OCI-LY7 (cell line): Measurements from ENCODE around the gene PTPRE. TPM values are rescaled to one million over a fixed set of nuclear protein-coding genes. Genes with fewer than 3 reads are reported as not detected.

Experiments used
- BruUV-seq: library from RNA; stranded (reverse); fragments of 400-500 nt; replicated peaks from 2 replicates; lab custom pipeline; 2021; lab: Mats Ljungman, UMichigan
- CTCF ChIA-PET: fragments of 300-600 bp; sonication (Branson Sonifier 250); formaldehyde crosslinking; loops from one replicate; lab custom pipeline; 2022; ENCODE audit warnings: antibody characterized with exemption; ENCODE audit not compliant: unreplicated experiment; lab: Charles Lee
- POLR2A ChIA-PET: fragments of 300-600 bp; sonication (Branson Sonifier 250); formaldehyde crosslinking; loops from one replicate; lab custom pipeline; 2022; ENCODE audit warnings: antibody characterized with exemption; lab: Charles Lee
- DNase-seq: peaks from one replicate; pipeline ENCODE4 v3.0.0-alpha.2; 2015; ENCODE audit warnings: low spot score
- H2AFZ ChIP-seq: fragments of 200-600 bp; sonication (generic), shearing (Covaris generic); 2 replicates; pipeline ENCODE4 v1.6.1; 2014; ENCODE audit warnings: mild to moderate bottlenecking, antibody characterized with exemption, low read length, moderate library complexity
- H3K27ac ChIP-seq: fragments of 200-600 bp; sonication (generic); 2 replicates; pipeline ENCODE4 v1.5.1; 2014; ENCODE audit warnings: mixed run types, low read depth, mild to moderate bottlenecking, moderate library complexity, low read length, inconsistent platforms; ENCODE audit not compliant: poor library complexity, severe bottlenecking
- H3K36me3 ChIP-seq: fragments of 200-600 bp; sonication (generic); 2 replicates; pipeline ENCODE4 v1.6.1; 2014; ENCODE audit warnings: mild to moderate bottlenecking, antibody characterized with exemption, low read length, moderate library complexity, mixed read lengths; ENCODE audit not compliant: insufficient read depth
- H3K4me1 ChIP-seq: fragments of 200-600 bp; sonication (generic); 2 replicates; pipeline ENCODE4 v1.5.1; 2014; ENCODE audit warnings: mild to moderate bottlenecking, low read length; ENCODE audit not compliant: insufficient read depth, poor library complexity, severe bottlenecking
- H3K4me2 ChIP-seq: fragments of 200-600 bp; sonication (generic); 2 replicates; pipeline ENCODE4 v1.6.1; 2014; ENCODE audit warnings: mild to moderate bottlenecking, low read length
- H3K4me3 ChIP-seq: fragments of 200-600 bp; sonication (generic); 2 replicates; pipeline ENCODE4 v1.5.1; 2014; ENCODE audit warnings: mild to moderate bottlenecking, low read depth, low read length; ENCODE audit not compliant: poor library complexity, severe bottlenecking
- H3K79me2 ChIP-seq: fragments of 200-600 bp; sonication (generic); 2 replicates; pipeline ENCODE4 v1.6.1; 2016; ENCODE audit warnings: low read depth, mild to moderate bottlenecking, low read length, moderate library complexity, mixed read lengths; ENCODE audit not compliant: insufficient read depth
- H3K9me2 ChIP-seq: fragments of 200-600 bp; sonication (generic); 2 replicates; pipeline ENCODE4 v1.6.1; 2016; ENCODE audit warnings: mild to moderate bottlenecking, low read length, mixed read lengths; ENCODE audit not compliant: insufficient read depth
- H3K9me3 ChIP-seq: fragments of 200-600 bp; sonication (generic); 2 replicates; pipeline ENCODE4 v1.6.1; 2014; ENCODE audit warnings: mild to moderate bottlenecking, mixed run types, low read length, mixed read lengths
- H4K20me1 ChIP-seq: fragments of 200-600 bp; sonication (generic); 2 replicates; pipeline ENCODE4 v1.6.1; 2014; ENCODE audit warnings: mild to moderate bottlenecking, antibody characterized with exemption, low read length, moderate library complexity, mixed read lengths; ENCODE audit not compliant: insufficient read depth
- EZH2phosphoT487 ChIP-seq: fragments of 200-600 bp; sonication (generic); IDR thresholded peaks from 2 replicates; pipeline ENCODE4 v1.6.1; 2018; ENCODE audit warnings: low read depth, borderline replicate concordance, mild to moderate bottlenecking, mixed run types, antibody characterized with exemption, low read length, moderate library complexity, mixed read lengths
- intact Hi-C: fragments of 100-400 bp; cut with micrococcal nuclease; formaldehyde crosslinking; loops from one replicate; pipeline ENCODE4 v1.10.0; 2022; ENCODE audit not compliant: unreplicated experiment
- total RNA-seq, 2 experiments: library from RNA; depleted of rRNA in 1 of 2; stranded (reverse); fragments of >200 nt in 1 of 2; shearing (Covaris generic) in 1 of 2; gene quantifications; 2 replicates each; pipeline ENCODE4 v1.2.3, GENCODE V29; 2014 to 2022
- TF ChIP-seq, protein P1 (sequence below): fragments of 200-600 bp; sonication (generic); conservative IDR thresholded peaks from 2 replicates; pipeline ENCODE4 v1.5.1; 2014; ENCODE audit warnings: mild to moderate bottlenecking, antibody characterized with exemption, low read length, moderate library complexity, mixed read lengths

Gene PTPRE
- total RNA-seq, 2 experiments from 2014 or later = 6.8 to 8.3 TPM

DNA sequence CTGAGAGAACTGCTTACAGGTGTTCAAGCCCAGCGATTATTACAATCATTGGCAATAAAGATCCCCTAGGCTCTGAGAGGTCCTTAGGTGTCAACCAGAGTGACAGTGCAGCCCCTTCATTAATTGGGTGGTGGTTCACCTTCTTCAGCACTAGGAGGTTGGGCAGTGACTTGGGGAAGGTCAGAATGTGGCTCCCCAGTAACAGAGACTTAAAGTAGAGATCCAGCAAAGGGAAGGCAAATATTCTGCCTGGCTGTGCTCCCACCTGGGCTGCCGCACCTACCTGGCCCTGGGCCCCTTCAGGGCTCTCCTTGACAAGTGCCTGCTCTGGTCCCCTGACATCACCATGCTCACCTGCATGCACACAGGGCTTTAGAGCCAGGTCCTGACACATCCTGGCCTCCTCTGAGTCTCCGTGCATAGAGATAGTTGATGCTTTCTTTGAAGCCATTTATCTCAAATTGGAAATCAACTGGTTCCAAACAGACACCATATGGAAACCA, 16.0 kb upstream of the PTPRE start:
- H4K20me1 ChIP-seq = no peaks in the 10 kb centered on the region
- TF ChIP-seq EZH2phosphoT487 = no peak
- TF ChIP-seq, protein P1, sequence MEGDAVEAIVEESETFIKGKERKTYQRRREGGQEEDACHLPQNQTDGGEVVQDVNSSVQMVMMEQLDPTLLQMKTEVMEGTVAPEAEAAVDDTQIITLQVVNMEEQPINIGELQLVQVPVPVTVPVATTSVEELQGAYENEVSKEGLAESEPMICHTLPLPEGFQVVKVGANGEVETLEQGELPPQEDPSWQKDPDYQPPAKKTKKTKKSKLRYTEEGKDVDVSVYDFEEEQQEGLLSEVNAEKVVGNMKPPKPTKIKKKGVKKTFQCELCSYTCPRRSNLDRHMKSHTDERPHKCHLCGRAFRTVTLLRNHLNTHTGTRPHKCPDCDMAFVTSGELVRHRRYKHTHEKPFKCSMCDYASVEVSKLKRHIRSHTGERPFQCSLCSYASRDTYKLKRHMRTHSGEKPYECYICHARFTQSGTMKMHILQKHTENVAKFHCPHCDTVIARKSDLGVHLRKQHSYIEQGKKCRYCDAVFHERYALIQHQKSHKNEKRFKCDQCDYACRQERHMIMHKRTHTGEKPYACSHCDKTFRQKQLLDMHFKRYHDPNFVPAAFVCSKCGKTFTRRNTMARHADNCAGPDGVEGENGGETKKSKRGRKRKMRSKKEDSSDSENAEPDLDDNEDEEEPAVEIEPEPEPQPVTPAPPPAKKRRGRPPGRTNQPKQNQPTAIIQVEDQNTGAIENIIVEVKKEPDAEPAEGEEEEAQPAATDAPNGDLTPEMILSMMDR = no peak
- ChIA-PET POLR2A (no interaction called here), CTCF (no interaction called here)
- H3K36me3 ChIP-seq = no peaks in the 10 kb centered on the region
- no peak overlapping the region for H3K4me3 ChIP-seq
- DNase-seq = no peak
- H3K27ac ChIP-seq = no peak overlapping the region
- BruUV-seq = no TSS peak
- no peak overlapping the region for H3K4me2 ChIP-seq
- H2AFZ ChIP-seq = no peak overlapping the region
- intact Hi-C loops = no loop called here
- H3K4me1 ChIP-seq = no peaks in the 10 kb centered on the region
- H3K9me3 ChIP-seq = no peaks in the 10 kb centered on the region
- no peaks in the 10 kb centered on the region for H3K9me2 ChIP-seq
- H3K79me2 ChIP-seq = no peaks in the 10 kb centered on the region

DNA sequence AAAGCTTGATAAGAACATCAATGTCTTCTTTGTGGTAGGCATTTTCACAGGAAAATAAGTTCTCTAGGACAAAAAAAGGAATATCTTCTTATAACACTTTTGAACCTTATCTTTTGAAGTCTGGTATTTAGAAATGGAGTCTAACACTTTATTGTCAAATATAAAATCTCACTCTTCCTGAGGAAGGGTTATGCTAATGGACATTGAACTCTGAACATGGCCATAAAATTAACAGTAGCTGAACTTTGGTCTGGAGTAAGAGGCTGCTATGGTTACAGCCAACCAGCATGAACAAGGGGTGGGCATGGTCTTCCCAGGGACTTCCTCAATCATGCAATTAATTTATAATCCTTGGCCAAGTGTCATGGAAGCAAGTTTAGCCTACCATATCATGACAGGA, 14.2 kb upstream of the PTPRE start, which contains the start of gene CLRN3:
TSS of gene CLRN3 (minus strand) at position 199 of the 400 bp plus-strand sequence. CDS start at position 42, 157 bp downstream.
- Histone ChIP-seq H3K27ac (no peak within 1 kb of the TSS), H4K20me1 (no peaks in the 10 kb centered on the region), H3K4me3 (no peak within 1 kb of the TSS), H3K4me1 (no peaks in the 10 kb centered on the region), H2AFZ (no peak within 1 kb of the TSS), H3K9me2 (no peaks in the 10 kb centered on the region), H3K4me2 (no peak within 1 kb of the TSS), H3K79me2 (no peaks in the 10 kb centered on the region), H3K9me3 (peaks cover 6% of the 10 kb centered on the region; the same call in 1 of the 2 replicates), H3K36me3 (no peaks in the 10 kb centered on the region)
- TF ChIP-seq EZH2phosphoT487 = no peak
- TF ChIP-seq, protein P1 = no peak
- intact Hi-C loops = no loop called here
- POLR2A ChIA-PET = no interaction called here
- CTCF ChIA-PET = no interaction called here
- BruUV-seq = no TSS peak
- DNase-seq = no peak

- H3K4me3 ChIP-seq = no peak overlapping the region
- no peaks in the 10 kb centered on the region for H3K79me2 ChIP-seq
- H4K20me1 ChIP-seq = no peaks in the 10 kb centered on the region
- H3K4me1 ChIP-seq = no peaks in the 10 kb centered on the region
- CTCF ChIA-PET = no interaction called here
- no peak overlapping the region for H3K4me2 ChIP-seq
- H3K36me3 ChIP-seq = no peaks in the 10 kb centered on the region
- H3K27ac ChIP-seq = no peak overlapping the region
- no peak for TF ChIP-seq EZH2phosphoT487
- TF ChIP-seq, protein P1 = no peak
- H2AFZ ChIP-seq = no peak overlapping the region
- DNase-seq = no peak
- BruUV-seq = no TSS peak
- POLR2A ChIA-PET = no interaction called here
- intact Hi-C loops = no loop called here
- 0 out of 2 replicates have a peak, but pooled peaks cover 4% of the 10 kb centered on the region for H3K9me2 ChIP-seq
- peaks cover 6% of the 10 kb centered on the region; the same call in 1 of the 2 replicates for H3K9me3 ChIP-seq
Observed at GRCh38 chr10:127894146-127894545, 12.8 kb upstream of the PTPRE start.
